Neural progenitor cell (in vitro differentiated cells): ENCODE data around the gene SH3GLB2.

Source experiments
- EZH2 ChIP-seq: fragments of 200-600 bp; sonication (generic); IDR thresholded peaks from 2 replicates; pipeline ENCODE4 v1.6.1; 2017; ENCODE audit warnings: antibody characterized with exemption, mild to moderate bottlenecking, moderate library complexity
- EZH2phosphoT487 ChIP-seq: fragments of 200-600 bp; sonication (generic); IDR thresholded peaks from 2 replicates; pipeline ENCODE4 v1.6.1; 2017; ENCODE audit warnings: antibody characterized with exemption
- TF ChIP-seq, protein P1 (sequence below): fragments of 200-600 bp; sonication (generic); IDR thresholded peaks from 2 replicates; pipeline ENCODE4 v1.5.1; 2017; ENCODE audit warnings: antibody characterized with exemption, mild to moderate bottlenecking

GRCh38 chr9:129071526-129072126, 43.5 kb upstream of the SH3GLB2 start:
- TF ChIP-seq, protein P1, sequence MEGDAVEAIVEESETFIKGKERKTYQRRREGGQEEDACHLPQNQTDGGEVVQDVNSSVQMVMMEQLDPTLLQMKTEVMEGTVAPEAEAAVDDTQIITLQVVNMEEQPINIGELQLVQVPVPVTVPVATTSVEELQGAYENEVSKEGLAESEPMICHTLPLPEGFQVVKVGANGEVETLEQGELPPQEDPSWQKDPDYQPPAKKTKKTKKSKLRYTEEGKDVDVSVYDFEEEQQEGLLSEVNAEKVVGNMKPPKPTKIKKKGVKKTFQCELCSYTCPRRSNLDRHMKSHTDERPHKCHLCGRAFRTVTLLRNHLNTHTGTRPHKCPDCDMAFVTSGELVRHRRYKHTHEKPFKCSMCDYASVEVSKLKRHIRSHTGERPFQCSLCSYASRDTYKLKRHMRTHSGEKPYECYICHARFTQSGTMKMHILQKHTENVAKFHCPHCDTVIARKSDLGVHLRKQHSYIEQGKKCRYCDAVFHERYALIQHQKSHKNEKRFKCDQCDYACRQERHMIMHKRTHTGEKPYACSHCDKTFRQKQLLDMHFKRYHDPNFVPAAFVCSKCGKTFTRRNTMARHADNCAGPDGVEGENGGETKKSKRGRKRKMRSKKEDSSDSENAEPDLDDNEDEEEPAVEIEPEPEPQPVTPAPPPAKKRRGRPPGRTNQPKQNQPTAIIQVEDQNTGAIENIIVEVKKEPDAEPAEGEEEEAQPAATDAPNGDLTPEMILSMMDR = no peak
- TF ChIP-seq EZH2 = no peak
- TF ChIP-seq EZH2phosphoT487 = no peak
